Neural progenitor cell (in vitro differentiated cells): Measurements from ENCODE around the gene KIR3DL3.
"Not testable (repeated sequence)": the region's sequence is repeated elsewhere in the genome, so short reads cannot be mapped to it uniquely, and the experiment has no call there.

Experiments
- CTCF ChIP-seq: fragments of 200-600 bp; sonication (generic); IDR thresholded peaks from 2 replicates; pipeline ENCODE4 v1.5.1; 2017; ENCODE audit warnings: antibody characterized with exemption, mild to moderate bottlenecking
- EZH2 ChIP-seq: fragments of 200-600 bp; sonication (generic); IDR thresholded peaks from 2 replicates; pipeline ENCODE4 v1.6.1; 2017; ENCODE audit warnings: antibody characterized with exemption, mild to moderate bottlenecking, moderate library complexity
- EZH2phosphoT487 ChIP-seq: fragments of 200-600 bp; sonication (generic); IDR thresholded peaks from 2 replicates; pipeline ENCODE4 v1.6.1; 2017; ENCODE audit warnings: antibody characterized with exemption

GRCh38 chr19:54741950-54742349 lies 17.7 kb downstream of the KIR3DL3 start:
- not testable (repeated sequence) for TF ChIP-seq CTCF, EZH2, EZH2phosphoT487
